Suppressor macrophage treated with lipopolysaccharide for 4 hours (primary cell): ENCODE measurements around the gene OAS2.

ENCODE experiments used
- DNase-seq: peaks from one replicate; pipeline ENCODE4 v3.0.0-alpha.2; 2020

OAS2 gene

GRCh38 chr12:113022563-113023297 lies 44.4 kb downstream of the OAS2 start:
- DNase-seq: no peak

GRCh38 chr12:113027726-113028125 lies 49.4 kb downstream of the OAS2 start:
- DNase-seq: peak; percentile 32

GRCh38 chr12:113030875-113031525 lies 52.7 kb downstream of the OAS2 start:
- peak; percentile 52 for DNase-seq

DNA sequence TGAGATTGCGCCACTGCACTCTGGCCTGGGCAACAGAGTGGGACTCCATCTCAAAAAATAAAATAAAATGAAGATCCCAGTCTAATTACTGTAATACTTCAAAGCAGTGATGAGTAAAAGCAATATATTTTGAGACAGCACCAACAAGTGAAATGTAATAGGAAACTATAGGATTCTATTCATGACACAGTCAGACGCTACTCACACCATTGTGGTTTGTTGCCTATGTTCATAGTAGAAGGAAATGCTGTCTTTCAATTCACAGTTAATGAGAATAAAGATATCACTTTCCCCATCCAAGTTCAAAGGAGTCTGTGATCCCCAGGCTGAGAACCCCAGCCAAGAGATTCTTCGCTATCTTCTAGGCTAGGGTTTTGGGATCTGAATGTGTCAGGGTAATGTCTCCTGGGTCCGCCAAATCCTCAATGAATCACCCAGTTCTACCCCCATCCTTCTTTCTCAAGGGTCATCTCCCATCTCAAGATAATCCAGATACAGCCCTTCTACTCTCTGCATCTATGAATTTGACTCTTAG lies 61.7 kb downstream of the OAS2 start:
- DNase-seq: peak; percentile 35

DNA sequence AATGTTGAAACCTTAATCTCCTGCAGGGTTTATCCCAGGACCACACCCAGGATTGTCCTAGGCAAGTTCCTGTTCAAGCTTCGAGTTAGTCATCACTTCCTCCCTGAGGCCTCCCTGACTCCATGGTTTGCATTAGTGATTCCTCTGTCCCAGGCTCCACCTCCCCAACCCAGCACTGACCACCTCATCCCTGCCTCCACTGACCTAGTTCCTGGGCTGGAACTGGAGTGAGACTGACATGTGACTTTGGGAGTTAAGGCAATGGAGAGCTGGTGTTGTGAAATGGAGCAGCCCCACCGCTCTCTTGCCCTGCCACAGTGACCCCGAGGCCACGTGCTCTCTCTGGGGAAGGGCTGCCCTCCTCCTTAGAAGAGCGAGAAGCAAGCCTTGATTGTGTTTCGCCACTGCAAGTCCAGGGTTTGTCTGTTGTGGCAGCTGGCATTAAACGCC lies 62.4 kb downstream of the OAS2 start:
- peak; percentile 97 for DNase-seq

GRCh38 chr12:113041560-113041959 lies 63.2 kb downstream of the OAS2 start:
- no peak for DNase-seq

- DNase-seq: no peak
Measured at GRCh38 chr12:113043240-113043639, 64.9 kb downstream of the OAS2 start.

- no peak for DNase-seq
Measured at GRCh38 chr12:113044516-113044915, 66.2 kb downstream of the OAS2 start.

- DNase-seq: peak; percentile 86
Measured at GRCh38 chr12:113048716-113049127, 70.4 kb downstream of the OAS2 start.

DNA sequence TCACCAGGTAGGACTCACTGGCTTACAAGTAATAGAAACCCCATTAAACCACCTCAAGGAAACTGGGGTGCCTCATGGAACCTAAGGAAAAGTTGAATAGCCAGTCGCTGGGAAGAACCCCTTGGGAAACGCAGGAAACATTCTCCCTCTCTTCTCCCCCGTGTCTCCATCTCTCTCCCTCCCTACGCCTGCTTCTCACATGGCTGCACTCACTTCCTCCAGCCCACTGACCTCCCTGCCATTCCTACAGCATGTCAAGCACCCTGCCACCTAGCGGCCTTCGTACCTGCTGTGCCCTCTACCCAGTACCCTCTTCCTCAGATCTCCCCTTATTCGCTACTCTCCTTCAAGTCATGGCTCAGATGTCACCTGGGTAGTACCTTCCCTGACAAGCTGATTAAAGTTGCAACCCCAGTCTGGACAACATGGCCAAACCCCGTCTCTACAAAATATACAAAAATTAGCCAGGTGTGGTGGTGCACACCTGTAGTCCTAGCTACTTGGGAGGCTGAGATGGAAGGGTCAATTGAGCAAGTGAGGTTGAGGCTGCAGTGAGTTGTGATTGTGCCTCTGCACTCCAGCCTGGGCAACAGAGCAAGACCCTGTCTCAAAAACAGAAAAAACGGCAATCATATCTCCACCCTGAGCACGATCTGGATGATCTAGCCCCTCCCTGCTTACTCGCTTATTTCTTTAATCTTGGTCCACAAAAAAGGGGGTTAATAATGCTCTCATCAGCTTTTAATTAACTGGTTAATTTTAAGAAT lies 71.8 kb downstream of the OAS2 start:
- DNase-seq: no peak

DNA sequence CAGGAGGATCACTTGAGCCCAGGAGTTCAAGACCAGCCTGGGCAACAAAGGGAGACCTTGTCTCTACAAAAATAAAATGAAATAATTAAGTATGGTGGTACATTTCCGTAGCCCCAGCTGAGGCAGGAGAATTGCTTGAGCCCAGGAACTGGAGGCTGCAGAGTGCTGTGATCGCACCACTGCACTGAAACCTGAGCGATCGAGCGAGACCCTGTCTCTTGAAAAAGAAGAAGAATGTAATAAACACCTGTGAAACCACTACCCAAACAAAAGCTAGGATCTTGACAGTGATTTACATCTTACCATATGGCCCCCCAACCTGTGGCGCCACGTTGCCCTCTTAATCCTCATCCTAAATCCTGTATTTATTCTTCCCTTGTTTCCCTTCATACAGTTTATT lies 72.5 kb downstream of the OAS2 start:
- DNase-seq: no peak

DNA sequence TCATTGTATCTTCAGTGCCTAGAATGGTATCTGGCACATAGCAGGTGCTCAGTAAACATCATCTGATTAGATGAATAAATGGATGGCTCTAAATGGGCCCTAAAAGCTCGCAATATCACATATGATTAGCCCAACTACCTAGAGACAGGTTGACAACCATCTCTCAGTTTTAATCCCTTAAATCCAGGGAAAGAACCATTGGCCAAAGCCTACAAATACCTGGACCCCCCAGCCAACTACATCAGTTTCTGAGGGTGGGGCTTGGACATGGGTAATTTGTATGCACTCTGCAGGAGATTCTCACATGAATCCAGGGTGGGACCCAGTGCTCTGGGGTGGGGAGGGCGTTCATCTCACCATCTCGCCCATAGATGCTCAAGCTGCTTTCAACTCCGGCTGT lies 73.4 kb downstream of the OAS2 start:
- DNase-seq: no peak

- no peak for DNase-seq
Measured at GRCh38 chr12:113052326-113052725, 74.0 kb downstream of the OAS2 start.

DNA sequence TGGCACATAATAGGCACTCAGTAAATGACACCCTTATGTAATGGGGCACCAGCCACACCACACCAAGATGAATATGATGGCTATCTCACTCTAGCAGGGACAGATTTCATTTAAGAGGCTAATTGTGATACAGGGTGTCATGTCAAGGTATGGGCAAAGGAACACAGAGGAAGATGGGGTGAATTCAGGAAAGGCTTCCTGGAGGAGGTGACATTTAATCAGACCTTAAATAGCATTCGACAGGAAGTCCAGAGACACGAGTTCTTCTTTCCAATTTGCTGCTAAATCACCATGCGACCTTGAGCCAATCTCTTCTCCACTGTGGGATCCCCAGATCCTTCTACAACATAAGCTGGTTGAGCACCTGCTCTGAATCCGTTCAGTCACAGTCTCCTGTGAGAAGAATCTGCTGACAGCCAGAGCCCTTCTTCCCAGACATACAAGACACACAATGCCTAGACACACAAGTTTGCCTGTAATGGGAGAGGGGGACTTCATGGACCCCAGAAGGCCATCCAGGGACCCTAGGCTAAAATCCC lies 76.7 kb downstream of the OAS2 start:
- no peak for DNase-seq

GRCh38 chr12:113055594-113056380 lies 77.5 kb downstream of the OAS2 start:
- no peak for DNase-seq

DNA sequence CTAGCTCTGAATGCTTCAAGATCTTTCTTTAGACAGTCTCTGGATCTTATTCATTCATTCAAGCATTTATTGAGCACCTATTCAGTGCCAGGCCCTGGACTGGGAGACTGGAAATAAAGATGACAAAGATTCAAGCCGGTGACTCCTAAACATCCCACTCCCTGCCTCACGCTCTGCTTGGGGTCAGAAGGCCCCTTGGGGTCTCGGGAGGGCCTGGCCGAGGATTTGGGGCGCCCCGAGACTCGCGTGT lies 78.0 kb downstream of the OAS2 start:
- no peak for DNase-seq

- DNase-seq: no peak
Measured at GRCh38 chr12:113056631-113057488, 78.5 kb downstream of the OAS2 start, which contains the start of gene DTX1. Gene DTX1, plus strand, starts transcription at chr12:113056730. Its CDS starts 1,463 bp downstream, at chr12:113058193.

- no peak for DNase-seq
Measured at GRCh38 chr12:113057565-113058485, 79.5 kb downstream of the OAS2 start.

DNA sequence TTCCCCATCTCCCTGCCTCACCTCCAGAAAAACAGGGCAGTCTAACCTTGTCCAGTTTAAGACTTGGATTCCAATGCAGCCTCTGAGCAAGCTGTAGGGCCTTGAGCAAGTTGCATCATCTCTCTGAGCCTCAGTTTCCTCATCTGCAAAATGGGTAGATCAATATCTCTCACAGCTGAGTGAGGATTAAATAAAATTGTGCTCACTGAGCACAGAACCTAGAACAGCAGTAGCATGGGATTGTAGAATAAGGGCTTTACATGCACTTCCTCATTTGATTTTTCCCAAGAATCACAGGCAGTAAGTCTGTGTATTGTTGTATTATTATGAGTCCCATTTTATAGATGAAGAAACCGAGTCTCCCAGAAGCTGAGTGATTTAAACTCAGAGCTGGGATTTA lies 80.2 kb downstream of the OAS2 start:
- no peak for DNase-seq

- no peak for DNase-seq
Measured at GRCh38 chr12:113059071-113059595, 80.8 kb downstream of the OAS2 start.
